T-helper 1 cell treated with Interleukin-12 subunit alpha and Interleukin-12 subunit beta and Interleukin-4 antibody, amounts not matched to agents 30 μg/mL and 1 μg/mL, for 36 hours (primary cell): Measurements from ENCODE around the gene ARHGAP8.
"Not testable (repeated sequence)": the region's sequence is repeated elsewhere in the genome, so short reads cannot be mapped to it uniquely, and the experiment has no call there.

Source experiments
- H3K27ac Mint-ChIP-seq: one replicate; pipeline ENCODE4 v1.8.0; 2021; ENCODE audit warnings: mild to moderate bottlenecking, mixed read lengths
- H3K27me3 Mint-ChIP-seq: one replicate; pipeline ENCODE4 v1.8.0; 2021; ENCODE audit warnings: low read depth, mixed read lengths
- H3K36me3 Mint-ChIP-seq: one replicate; pipeline ENCODE4 v1.8.0; 2021; ENCODE audit warnings: low read depth, mixed read lengths
- H3K4me1 Mint-ChIP-seq: one replicate; pipeline ENCODE4 v1.8.0; 2021; ENCODE audit warnings: low read depth, mixed read lengths
- H3K4me3 Mint-ChIP-seq: one replicate; pipeline ENCODE4 v1.8.0; 2021; ENCODE audit warnings: mild to moderate bottlenecking, moderate library complexity, mixed read lengths
- H3K9me3 Mint-ChIP-seq: one replicate; pipeline ENCODE4 v1.8.0; 2021; ENCODE audit warnings: mixed read lengths

ARHGAP8 gene

GRCh38 chr22:44741929-44742328, 10.4 kb upstream of the ARHGAP8 start:
- no peak overlapping the region for H3K27ac Mint-ChIP-seq
- no peak overlapping the region for H3K4me3 Mint-ChIP-seq
- H3K27me3 Mint-ChIP-seq: peaks cover 4% of the 10 kb centered on the region
- no peaks in the 10 kb centered on the region for H3K4me1 Mint-ChIP-seq
- H3K9me3 Mint-ChIP-seq: no peaks in the 10 kb centered on the region
- H3K36me3 Mint-ChIP-seq: no peaks in the 10 kb centered on the region

GRCh38 chr22:44743247-44743646, 9.1 kb upstream of the ARHGAP8 start:
- Mint-ChIP-seq H3K4me1 (no peaks in the 10 kb centered on the region), H3K36me3 (no peaks in the 10 kb centered on the region), H3K9me3 (no peaks in the 10 kb centered on the region), H3K27ac (no peak overlapping the region), H3K4me3 (no peak overlapping the region), H3K27me3 (peaks cover 4% of the 10 kb centered on the region)

- H3K36me3 Mint-ChIP-seq: no peaks in the 10 kb centered on the region
- no peak overlapping the region for H3K27ac Mint-ChIP-seq
- no peaks in the 10 kb centered on the region for H3K4me1 Mint-ChIP-seq
- H3K4me3 Mint-ChIP-seq: no peak overlapping the region
- no peaks in the 10 kb centered on the region for H3K9me3 Mint-ChIP-seq
- H3K27me3 Mint-ChIP-seq: peaks cover 4% of the 10 kb centered on the region
These were observed 8.6 kb upstream of the ARHGAP8 start for GRCh38 chr22:44743804-44744211.

GRCh38 chr22:44745853-44746789, 6.3 kb upstream of the ARHGAP8 start:
- no peaks in the 10 kb centered on the region for H3K9me3 Mint-ChIP-seq
- no peak overlapping the region for H3K27ac Mint-ChIP-seq
- H3K36me3 Mint-ChIP-seq: no peaks in the 10 kb centered on the region
- H3K27me3 Mint-ChIP-seq: peaks cover 14% of the 10 kb centered on the region
- no peaks in the 10 kb centered on the region for H3K4me1 Mint-ChIP-seq
- H3K4me3 Mint-ChIP-seq: no peak overlapping the region

- not testable (repeated sequence) for H3K27ac Mint-ChIP-seq, H3K36me3 Mint-ChIP-seq, H3K4me3 Mint-ChIP-seq, H3K9me3 Mint-ChIP-seq, H3K4me1 Mint-ChIP-seq
- peaks cover 23% of the 10 kb centered on the region for H3K27me3 Mint-ChIP-seq
These were observed 4.6 kb upstream of the ARHGAP8 start for GRCh38 chr22:44747784-44748127.

GRCh38 chr22:44748524-44748923, 3.9 kb upstream of the ARHGAP8 start:
- peaks cover 31% of the 10 kb centered on the region for H3K27me3 Mint-ChIP-seq
- H3K4me1 Mint-ChIP-seq: peaks cover 2% of the 10 kb centered on the region

GRCh38 chr22:44750481-44750880, 1.9 kb upstream of the ARHGAP8 start:
- Mint-ChIP-seq H3K36me3 (no peaks in the 10 kb centered on the region), H3K9me3 (no peaks in the 10 kb centered on the region), H3K4me3 (no peak overlapping the region), H3K27ac (no peak overlapping the region), H3K27me3 (peaks cover 47% of the 10 kb centered on the region), H3K4me1 (peaks cover 2% of the 10 kb centered on the region)

More at GRCh38 chr22:44748524-44748923, 3.9 kb upstream of the ARHGAP8 start:
- Mint-ChIP-seq H3K4me3 (no peak overlapping the region), H3K9me3 (no peaks in the 10 kb centered on the region), H3K27ac (no peak overlapping the region), H3K36me3 (no peaks in the 10 kb centered on the region)

- Mint-ChIP-seq H3K9me3 (no peaks in the 10 kb centered on the region), H3K27me3 (peaks cover 59% of the 10 kb centered on the region), H3K36me3 (no peaks in the 10 kb centered on the region), H3K4me3 (no peak overlapping the region), H3K4me1 (peaks cover 2% of the 10 kb centered on the region), H3K27ac (no peak overlapping the region)
These were observed 1.0 kb downstream of the ARHGAP8 start for GRCh38 chr22:44753189-44754042.

GRCh38 chr22:44754998-44755397, 2.6 kb downstream of the ARHGAP8 start:
- no peak overlapping the region for H3K27ac Mint-ChIP-seq
- H3K27me3 Mint-ChIP-seq: peaks cover 54% of the 10 kb centered on the region
- no peaks in the 10 kb centered on the region for H3K9me3 Mint-ChIP-seq
- H3K4me1 Mint-ChIP-seq: peaks cover 2% of the 10 kb centered on the region
- no peak overlapping the region for H3K4me3 Mint-ChIP-seq
- H3K36me3 Mint-ChIP-seq: no peaks in the 10 kb centered on the region

- peaks cover 2% of the 10 kb centered on the region for H3K4me1 Mint-ChIP-seq
- H3K9me3 Mint-ChIP-seq: no peaks in the 10 kb centered on the region
- no peaks in the 10 kb centered on the region for H3K36me3 Mint-ChIP-seq
- no peak overlapping the region for H3K27ac Mint-ChIP-seq
- H3K27me3 Mint-ChIP-seq: peaks cover 51% of the 10 kb centered on the region
- no peak overlapping the region for H3K4me3 Mint-ChIP-seq
These were observed 3.0 kb downstream of the ARHGAP8 start for GRCh38 chr22:44755417-44755816.

- Mint-ChIP-seq H3K27ac (no peak overlapping the region), H3K36me3 (no peaks in the 10 kb centered on the region)
These were observed 3.6 kb downstream of the ARHGAP8 start for GRCh38 chr22:44755956-44756361.

GRCh38 chr22:44758344-44758973, 6.1 kb downstream of the ARHGAP8 start:
- no peaks in the 10 kb centered on the region for H3K36me3 Mint-ChIP-seq
- H3K4me1 Mint-ChIP-seq: no peaks in the 10 kb centered on the region
- H3K9me3 Mint-ChIP-seq: no peaks in the 10 kb centered on the region
- H3K4me3 Mint-ChIP-seq: no peak overlapping the region
- peaks cover 32% of the 10 kb centered on the region for H3K27me3 Mint-ChIP-seq
- no peak overlapping the region for H3K27ac Mint-ChIP-seq

More at GRCh38 chr22:44755956-44756361, 3.6 kb downstream of the ARHGAP8 start:
- Mint-ChIP-seq H3K4me3 (no peak overlapping the region), H3K4me1 (peaks cover 2% of the 10 kb centered on the region), H3K9me3 (no peaks in the 10 kb centered on the region), H3K27me3 (peaks cover 48% of the 10 kb centered on the region)

GRCh38 chr22:44759001-44759400, 6.6 kb downstream of the ARHGAP8 start:
- no peaks in the 10 kb centered on the region for H3K4me1 Mint-ChIP-seq
- H3K27me3 Mint-ChIP-seq: peaks cover 27% of the 10 kb centered on the region
- H3K4me3 Mint-ChIP-seq: no peak overlapping the region
- no peaks in the 10 kb centered on the region for H3K9me3 Mint-ChIP-seq
- H3K27ac Mint-ChIP-seq: no peak overlapping the region
- H3K36me3 Mint-ChIP-seq: no peaks in the 10 kb centered on the region

- Mint-ChIP-seq H3K4me1 (no peaks in the 10 kb centered on the region), H3K36me3 (no peaks in the 10 kb centered on the region), H3K4me3 (no peak overlapping the region), H3K27me3 (peaks cover 20% of the 10 kb centered on the region), H3K9me3 (no peaks in the 10 kb centered on the region), H3K27ac (no peak overlapping the region)
These were observed 7.3 kb downstream of the ARHGAP8 start for GRCh38 chr22:44759430-44760310.
